HL-60 (cell line): ENCODE measurements around the gene WDR45B.

Experiments
- CTCF ChIP-seq: IDR thresholded peaks from one replicate; pipeline ENCODE4 v1.5.1; 2011; ENCODE audit warnings: low read length, control low read depth, inconsistent platforms; ENCODE audit not compliant: insufficient read depth
- GABPA ChIP-seq: IDR thresholded peaks from 2 replicates; pipeline ENCODE4 v1.6.1; 2012; ENCODE audit warnings: low read depth
- POLR2AphosphoS5 ChIP-seq: IDR thresholded peaks from 2 replicates; pipeline ENCODE4 v1.6.1; 2012; ENCODE audit warnings: low read depth

DNA sequence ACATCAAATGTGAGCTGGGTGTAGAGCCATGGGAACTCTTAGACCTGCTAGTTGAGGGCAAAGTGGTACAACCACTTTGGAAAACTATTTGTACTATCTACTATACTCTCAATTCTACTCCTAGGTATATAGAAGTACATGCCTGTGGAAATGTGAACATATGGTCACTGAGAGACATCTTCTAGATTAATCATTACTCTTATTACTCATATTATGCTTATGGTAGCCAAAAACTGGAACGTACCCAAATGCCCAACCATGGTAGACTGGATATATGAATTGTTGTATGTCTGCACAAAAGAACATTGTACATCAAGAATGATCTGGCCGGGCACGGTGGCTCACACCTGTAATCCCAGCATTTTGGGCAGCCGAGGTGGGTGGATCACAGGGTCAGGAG lies 2.7 kb downstream of the WDR45B start:
- TF ChIP-seq POLR2AphosphoS5 (no peak), CTCF (no peak), GABPA (no peak)
